Gastroesophageal sphincter (tissue), 4 donors: ENCODE results near the gene TSC22D3. TPM values are rescaled to one million over a fixed set of nuclear protein-coding genes. Genes with fewer than 3 reads are reported as not detected.
"Not testable (repeated sequence)": the region's sequence is repeated elsewhere in the genome, so short reads cannot be mapped to it uniquely, and the experiment has no call there.

Source experiments
- ATAC-seq: fragments of 150-250 bp; one replicate; pipeline ENCODE4 v1.9.1; 2016; ENCODE audit warnings: mild to moderate bottlenecking, moderate library complexity
- H3K27ac ChIP-seq, 4 donors: fragments of 200-600 bp; sonication (generic) in 3 of 4; 1 replicate in 3 of 4; 2 replicates in 1 of 4; pipeline ENCODE4 v1.5.1; 2016 to 2019
- H3K27me3 ChIP-seq: fragments of 200-600 bp; sonication (generic); one replicate; pipeline ENCODE4 v1.5.1; 2019
- H3K36me3 ChIP-seq, 2 donors: fragments of 200-600 bp; sonication (generic); one replicate each; pipeline ENCODE4 v1.5.1; 2019; ENCODE audit warnings: control low read depth in 1 of 2
- H3K4me1 ChIP-seq, 3 donors: fragments of 200-600 bp; sonication (generic); 1 replicate in 2 of 3; 2 replicates in 1 of 3; pipeline ENCODE4 v1.5.1; 2016 to 2019; ENCODE audit warnings: control low read depth in 2 of 3
- H3K4me3 ChIP-seq, 2 donors: fragments of 200-600 bp; sonication (generic); one replicate each; pipeline ENCODE4 v1.5.1; 2019; ENCODE audit warnings: mild to moderate bottlenecking in 1 of 2, moderate library complexity in 1 of 2
- H3K9me3 ChIP-seq, 3 donors: fragments of 200-600 bp; sonication (generic); one replicate each; pipeline ENCODE4 v1.5.1; 2017 to 2019; ENCODE audit warnings: control low read depth in 2 of 3
- EP300 ChIP-seq: sonication (generic); formaldehyde crosslinking; IDR thresholded peaks from one replicate; pipeline ENCODE4 v1.6.1; 2017; ENCODE audit warnings: antibody characterized with exemption, mild to moderate bottlenecking
- POLR2A ChIP-seq, 2 donors: fragments of 450-650 bp; IDR thresholded peaks; one replicate each; pipeline ENCODE4 v1.6.1; 2017; ENCODE audit warnings: antibody characterized with exemption in 2 of 2, mild to moderate bottlenecking in 2 of 2, moderate library complexity in 1 of 2
- POLR2AphosphoS5 ChIP-seq: sonication (generic); formaldehyde crosslinking; IDR thresholded peaks from one replicate; pipeline ENCODE4 v1.6.1; 2017; ENCODE audit warnings: antibody characterized with exemption
- WGBS, 2 donors: methylation state at CpG; one replicate each; pipeline ENCODE4 v1.1.5; 2018; ENCODE audit warnings: low coverage in 1 of 2; 5-methylcytosine and 5-hydroxymethylcytosine counted together
- total RNA-seq, 4 donors: library from RNA; depleted of rRNA; stranded (reverse); fragments of >200 nt; gene quantifications; one replicate each; pipeline ENCODE4 v1.1.0, GENCODE V29; 2016
- TF ChIP-seq, protein P1 (sequence below), 4 experiments: fragments of 200-600 bp in 2 of 4; fragments of 450-650 bp in 2 of 4; sonication (generic) in 1 of 4; IDR thresholded peaks; one replicate each; pipeline ENCODE4 v1.5.1; 2017 to 2019; ENCODE audit warnings: antibody characterized with exemption in 4 of 4, mild to moderate bottlenecking in 2 of 4, moderate library complexity in 2 of 4

Gene TSC22D3
- total RNA-seq, 4 donors from 2014 or later = 561 to 849 (median 691) TPM

DNA sequence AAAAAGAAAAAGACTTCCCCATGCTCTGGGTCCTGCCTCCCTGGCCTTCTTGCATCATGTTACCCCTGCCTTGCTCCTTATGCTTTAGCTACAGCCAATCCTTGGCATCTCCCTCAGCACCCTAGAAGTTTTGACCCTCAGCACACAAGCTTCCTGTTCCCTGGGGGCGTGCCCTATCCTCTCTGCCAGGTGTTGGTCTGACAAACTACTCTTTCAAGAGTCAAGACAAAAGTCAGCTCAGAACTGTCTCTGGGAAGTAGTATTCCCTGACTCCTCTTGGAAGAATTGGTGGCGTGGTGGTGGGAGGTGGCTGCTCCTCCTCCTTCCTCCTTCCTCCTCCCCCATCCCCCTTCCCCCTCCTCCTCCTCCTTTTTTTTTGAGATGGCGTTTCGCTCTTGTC is 106.3 kb downstream of the TSC22D3 start:
- no peak for ATAC-seq
- 80 to 100% methylated on average over 1 to 3 of the region's 4 CpGs for WGBS, 2 donors
- TF ChIP-seq EP300 (no peak), POLR2AphosphoS5 (no peak), POLR2A (IDR thresholded peaks at IDR 0.05) (no peak)
- TF ChIP-seq, protein P1, sequence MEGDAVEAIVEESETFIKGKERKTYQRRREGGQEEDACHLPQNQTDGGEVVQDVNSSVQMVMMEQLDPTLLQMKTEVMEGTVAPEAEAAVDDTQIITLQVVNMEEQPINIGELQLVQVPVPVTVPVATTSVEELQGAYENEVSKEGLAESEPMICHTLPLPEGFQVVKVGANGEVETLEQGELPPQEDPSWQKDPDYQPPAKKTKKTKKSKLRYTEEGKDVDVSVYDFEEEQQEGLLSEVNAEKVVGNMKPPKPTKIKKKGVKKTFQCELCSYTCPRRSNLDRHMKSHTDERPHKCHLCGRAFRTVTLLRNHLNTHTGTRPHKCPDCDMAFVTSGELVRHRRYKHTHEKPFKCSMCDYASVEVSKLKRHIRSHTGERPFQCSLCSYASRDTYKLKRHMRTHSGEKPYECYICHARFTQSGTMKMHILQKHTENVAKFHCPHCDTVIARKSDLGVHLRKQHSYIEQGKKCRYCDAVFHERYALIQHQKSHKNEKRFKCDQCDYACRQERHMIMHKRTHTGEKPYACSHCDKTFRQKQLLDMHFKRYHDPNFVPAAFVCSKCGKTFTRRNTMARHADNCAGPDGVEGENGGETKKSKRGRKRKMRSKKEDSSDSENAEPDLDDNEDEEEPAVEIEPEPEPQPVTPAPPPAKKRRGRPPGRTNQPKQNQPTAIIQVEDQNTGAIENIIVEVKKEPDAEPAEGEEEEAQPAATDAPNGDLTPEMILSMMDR (IDR thresholded peaks at IDR 0.05) = no peak

DNA sequence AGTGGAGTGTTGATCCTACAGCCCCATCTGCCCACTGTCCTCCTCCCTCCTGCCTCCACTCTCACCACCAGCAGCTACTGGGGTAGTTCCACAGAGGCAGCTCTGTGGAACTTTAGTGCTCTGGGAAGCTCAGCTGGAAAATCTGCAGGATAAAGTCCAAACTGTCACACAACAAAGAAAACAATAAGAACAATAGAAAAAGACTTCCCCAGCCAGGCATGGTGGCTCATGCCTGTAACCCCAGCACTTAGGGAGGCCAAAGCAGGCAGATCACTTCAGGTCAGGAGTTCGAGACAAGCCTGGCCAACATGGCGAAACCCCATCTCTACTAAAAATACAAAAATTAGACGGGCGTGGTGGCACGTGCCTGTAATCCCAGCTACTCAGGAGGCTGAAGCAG is 106.9 kb downstream of the TSC22D3 start:
- WGBS, 2 donors = 93% methylated on average over 2 of the region's 5 CpGs; no CpG with 5 or more reads in 1 of the 2 donors
- not testable (repeated sequence) for ATAC-seq, H3K36me3 ChIP-seq

More for the DNA sequence above, 106.3 kb downstream of the TSC22D3 start:
- Histone ChIP-seq H3K27me3 (no peaks in the 10 kb centered on the region), H3K9me3 (no peaks in the 10 kb centered on the region), H3K36me3 (peaks cover 0 to 2% of the 10 kb centered on the region in 2 donors), H3K4me1 (peaks cover 0 to 12% (median 5%) of the 10 kb centered on the region in 3 donors), H3K4me3 (no peak overlapping the region), H3K27ac (no peak overlapping the region)

DNA sequence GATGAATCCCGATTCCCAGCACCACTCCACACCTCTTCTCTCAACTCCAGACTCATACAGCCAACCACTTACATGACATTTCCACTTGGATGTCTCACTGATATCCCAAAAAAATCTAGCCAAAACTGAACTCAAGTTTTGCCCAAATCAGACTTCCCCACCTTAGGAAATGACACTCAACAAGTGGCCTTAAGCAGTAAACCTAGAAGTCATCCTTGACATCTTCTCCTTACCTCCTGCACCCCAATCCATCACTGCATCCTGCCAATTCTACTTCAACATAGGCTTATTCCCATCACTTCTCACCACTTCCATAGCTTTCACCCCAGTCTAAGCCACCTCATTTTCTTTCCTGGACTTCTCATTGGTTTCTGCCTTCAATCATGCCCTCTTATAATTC is 108.2 kb downstream of the TSC22D3 start:
- ATAC-seq = no peak
- H3K27ac ChIP-seq = no peak overlapping the region

More for the DNA sequence above, 106.9 kb downstream of the TSC22D3 start:
- H3K9me3 ChIP-seq, H3K4me1 ChIP-seq, H3K4me3 ChIP-seq, H3K27ac ChIP-seq, H3K27me3 ChIP-seq: not testable (repeated sequence)

DNA sequence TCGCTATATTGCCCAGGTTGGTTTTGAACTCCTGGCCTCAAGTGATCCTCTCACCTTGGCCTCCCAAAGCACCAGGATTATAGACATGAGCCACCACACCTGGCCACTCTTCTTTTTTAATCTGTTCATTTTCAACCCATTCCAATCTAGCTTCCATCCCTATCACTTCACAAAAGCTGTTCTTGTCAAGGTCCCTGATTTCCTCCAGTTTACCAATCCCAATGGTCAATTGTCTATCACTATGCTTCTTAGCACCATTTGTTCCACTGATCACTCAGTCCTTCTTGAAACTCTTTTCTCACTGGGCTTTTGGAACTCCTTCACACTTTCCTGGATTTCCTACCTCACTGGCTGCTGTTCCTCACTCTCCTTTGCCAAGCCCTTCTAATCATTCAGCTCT is 108.7 kb downstream of the TSC22D3 start:
- Histone ChIP-seq H3K27ac (no peak overlapping the region), H3K9me3 (no peaks in the 10 kb centered on the region), H3K27me3 (no peaks in the 10 kb centered on the region), H3K4me1 (no peaks in the 10 kb centered on the region), H3K4me3 (no peak overlapping the region), H3K36me3 (peaks cover 0 to 8% of the 10 kb centered on the region in 2 donors)
- no peak for ATAC-seq
- WGBS, 2 donors = 100% methylated on average over 1 of the region's 1 CpG; no CpG with 5 or more reads in 1 of the 2 donors
- TF ChIP-seq EP300 = no peak
- no peak for TF ChIP-seq POLR2A (IDR thresholded peaks at IDR 0.05)
- no peak for TF ChIP-seq POLR2AphosphoS5
- TF ChIP-seq, protein P1 (IDR thresholded peaks at IDR 0.05) = no peak

More for the DNA sequence above, 108.2 kb downstream of the TSC22D3 start:
- TF ChIP-seq EP300 = no peak
- TF ChIP-seq, protein P1 (IDR thresholded peaks at IDR 0.05) = no peak
- TF ChIP-seq POLR2AphosphoS5 = no peak
- no peak for TF ChIP-seq POLR2A (IDR thresholded peaks at IDR 0.05)
- 27% methylated on average over 1 of the region's 1 CpG; no CpG with 5 or more reads in 1 of the 2 donors for WGBS, 2 donors
- Histone ChIP-seq H3K4me1 (no peaks in the 10 kb centered on the region), H3K36me3 (peaks cover 0 to 8% of the 10 kb centered on the region in 2 donors), H3K9me3 (no peaks in the 10 kb centered on the region), H3K27me3 (no peaks in the 10 kb centered on the region), H3K4me3 (no peak overlapping the region)

Other genes starting within 250 kb of the TSC22D3 start
- 10 to 100 TPM; 23.5 to 33.4 (median 27.5) TPM for gene PRPS1, start 147.3 kb downstream of the TSC22D3 start, total RNA-seq
- gene NCBP2L, start 1.9 kb upstream of the TSC22D3 start, total RNA-seq = under 1 TPM in 1 of 4 donors, not detected in 3; 0.31 TPM
- gene MID2, start 50.1 kb upstream of the TSC22D3 start, total RNA-seq = 10 to 100 TPM; 32.2 to 66.6 (median 57.0) TPM
- not detected for gene TEX13B, start 206.6 kb upstream of the TSC22D3 start, total RNA-seq